ENCODE data around the gene NEDD8.
A peak's percentile ranks its signal among the peaks of the same experiment; 100 is the strongest.
"Not testable (repeated sequence)": the region's sequence is repeated elsewhere in the genome, so short reads cannot be mapped to it uniquely, and the experiment has no call there.

Gene NEDD8

DNA sequence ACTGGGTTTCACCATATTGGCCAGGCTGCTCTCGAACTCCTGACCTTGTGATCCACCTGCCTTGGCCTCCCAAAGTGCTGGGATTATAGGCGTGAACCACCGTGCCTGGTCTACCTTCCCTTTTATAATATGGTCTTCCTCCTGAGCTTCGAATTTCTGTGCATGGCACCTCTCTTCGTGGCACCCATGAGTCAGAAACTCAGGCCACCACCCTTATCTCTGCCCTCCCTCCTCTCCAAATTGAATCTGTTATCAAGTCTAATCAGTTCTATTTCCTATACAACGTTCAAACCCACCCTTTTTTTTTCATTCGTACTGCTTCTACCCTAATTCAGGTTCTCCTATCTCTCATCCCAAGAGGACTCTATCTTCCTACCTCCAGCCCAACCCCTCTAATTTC, 15.3 kb upstream of the NEDD8 start:
- DNase-seq (ENCODE audit: low spot score) = peak; percentile 31

GRCh38 chr14:24246765-24247212, 14.6 kb upstream of the NEDD8 start:
- DNase-seq (ENCODE audit: low spot score) = peak; percentile 72

- not testable (repeated sequence) for DNase-seq (ENCODE audit: low spot score)
Observed at GRCh38 chr14:24245350-24245749, 13.2 kb upstream of the NEDD8 start.

- no peak for DNase-seq (ENCODE audit: low spot score)
Observed at GRCh38 chr14:24243336-24243836, 11.2 kb upstream of the NEDD8 start.

- DNase-seq (ENCODE audit: low spot score) = peak; percentile 91
Observed at GRCh38 chr14:24241829-24242443, 9.8 kb upstream of the NEDD8 start.

DNA sequence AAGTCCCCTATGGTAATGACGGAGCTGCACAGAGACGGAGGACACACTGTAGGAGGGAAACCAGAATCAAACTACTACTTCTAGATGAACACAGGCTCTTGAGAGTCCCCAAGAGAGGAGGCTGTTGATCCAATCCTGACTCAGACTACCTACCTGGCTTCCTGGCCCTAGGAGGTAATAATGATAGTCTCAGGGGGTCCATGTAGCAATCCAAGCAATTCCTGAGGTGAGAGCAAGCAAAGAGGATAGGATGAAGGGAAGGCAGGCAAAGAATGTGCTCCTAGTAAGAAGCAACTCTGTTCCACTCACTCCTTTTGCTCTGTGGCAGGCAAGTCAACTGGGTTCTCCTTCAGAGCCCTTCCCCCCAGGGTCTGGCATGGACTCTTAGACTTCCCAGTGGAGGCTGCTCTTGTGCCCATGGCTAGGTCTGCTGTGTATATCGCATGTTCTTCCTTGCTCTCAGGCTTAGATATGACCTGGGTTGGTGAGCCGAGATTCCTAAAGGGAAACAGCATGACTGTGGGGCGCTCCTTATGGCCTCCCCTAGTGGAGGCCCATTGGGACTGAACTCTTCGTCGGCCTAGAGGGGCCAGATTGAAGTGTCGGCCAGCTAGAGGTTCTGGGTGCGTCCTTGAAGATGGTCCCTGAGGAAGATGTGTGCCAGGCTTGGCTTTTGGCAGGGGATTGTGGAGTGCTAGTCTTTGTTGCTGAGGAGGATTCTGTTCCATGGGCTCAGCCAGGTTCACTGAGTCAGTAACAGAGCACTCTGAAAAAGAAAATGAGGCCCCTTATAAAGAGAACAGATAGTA, 8.1 kb upstream of the NEDD8 start:
- DNase-seq (ENCODE audit: low spot score) = no peak

- DNase-seq (ENCODE audit: low spot score) = no peak
Observed at GRCh38 chr14:24238527-24239037, 6.4 kb upstream of the NEDD8 start.

DNA sequence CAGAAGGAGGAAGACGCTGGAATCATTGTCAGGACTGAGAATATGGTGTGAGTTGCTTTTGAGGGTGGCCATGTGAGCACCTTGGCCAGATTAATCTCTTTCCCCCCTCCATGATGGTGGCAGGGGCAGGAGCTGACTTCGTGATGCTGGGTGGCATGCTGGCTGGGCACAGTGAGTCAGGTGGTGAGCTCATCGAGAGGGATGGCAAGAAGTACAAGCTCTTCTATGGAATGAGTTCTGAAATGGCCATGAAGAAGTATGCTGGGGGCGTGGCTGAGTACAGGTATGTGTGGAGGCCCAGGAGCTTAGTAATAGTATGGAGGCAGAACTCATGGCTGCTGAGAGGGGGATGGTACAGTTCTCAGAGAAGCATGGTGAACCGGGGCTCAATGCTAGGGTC, 6.0 kb upstream of the NEDD8 start:
- DNase-seq (ENCODE audit: low spot score) = no peak

DNA sequence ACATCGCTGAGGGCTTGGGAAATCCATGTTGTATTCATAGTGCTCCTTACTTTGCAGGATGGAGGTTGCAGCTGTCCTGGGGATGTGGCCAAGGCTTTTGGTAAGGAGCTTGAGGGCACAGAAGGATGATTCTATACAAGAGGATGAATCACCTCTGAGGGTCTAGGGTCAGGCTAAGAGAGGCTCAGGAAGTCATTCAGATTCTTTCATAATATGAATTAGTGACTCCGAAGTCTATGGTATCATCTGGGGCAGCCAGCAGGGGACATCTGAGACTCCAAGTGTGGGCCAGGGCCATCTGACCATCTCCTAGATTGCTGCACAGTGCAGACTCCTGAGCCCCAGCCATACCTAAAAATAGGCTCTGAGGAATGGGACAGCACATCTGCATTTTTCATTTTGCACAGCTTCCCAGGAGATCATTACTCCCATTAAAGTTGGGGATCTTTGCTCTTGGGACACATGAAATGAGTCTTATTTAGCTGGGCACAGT, 5.3 kb upstream of the NEDD8 start:
- no peak for DNase-seq (ENCODE audit: low spot score)

GRCh38 chr14:24236689-24237462, 4.7 kb upstream of the NEDD8 start:
- no peak for DNase-seq (ENCODE audit: low spot score)

GRCh38 chr14:24235804-24236688, 3.9 kb upstream of the NEDD8 start:
- DNase-seq (ENCODE audit: low spot score) = no peak

- no peak for DNase-seq (ENCODE audit: low spot score)
Observed at GRCh38 chr14:24234095-24235005, 2.2 kb upstream of the NEDD8 start.

- DNase-seq (ENCODE audit: low spot score) = no peak
Observed at GRCh38 chr14:24233538-24233866, 1.3 kb upstream of the NEDD8 start.

GRCh38 chr14:24232645-24233537, 724 bp upstream of the NEDD8 start, which contains the start of gene GMPR2:
Gene GMPR2, plus strand, starts transcription at chr14:24232929. Its CDS starts 325 bp downstream, at chr14:24233254.
- no peak for DNase-seq (ENCODE audit: low spot score)

DNA sequence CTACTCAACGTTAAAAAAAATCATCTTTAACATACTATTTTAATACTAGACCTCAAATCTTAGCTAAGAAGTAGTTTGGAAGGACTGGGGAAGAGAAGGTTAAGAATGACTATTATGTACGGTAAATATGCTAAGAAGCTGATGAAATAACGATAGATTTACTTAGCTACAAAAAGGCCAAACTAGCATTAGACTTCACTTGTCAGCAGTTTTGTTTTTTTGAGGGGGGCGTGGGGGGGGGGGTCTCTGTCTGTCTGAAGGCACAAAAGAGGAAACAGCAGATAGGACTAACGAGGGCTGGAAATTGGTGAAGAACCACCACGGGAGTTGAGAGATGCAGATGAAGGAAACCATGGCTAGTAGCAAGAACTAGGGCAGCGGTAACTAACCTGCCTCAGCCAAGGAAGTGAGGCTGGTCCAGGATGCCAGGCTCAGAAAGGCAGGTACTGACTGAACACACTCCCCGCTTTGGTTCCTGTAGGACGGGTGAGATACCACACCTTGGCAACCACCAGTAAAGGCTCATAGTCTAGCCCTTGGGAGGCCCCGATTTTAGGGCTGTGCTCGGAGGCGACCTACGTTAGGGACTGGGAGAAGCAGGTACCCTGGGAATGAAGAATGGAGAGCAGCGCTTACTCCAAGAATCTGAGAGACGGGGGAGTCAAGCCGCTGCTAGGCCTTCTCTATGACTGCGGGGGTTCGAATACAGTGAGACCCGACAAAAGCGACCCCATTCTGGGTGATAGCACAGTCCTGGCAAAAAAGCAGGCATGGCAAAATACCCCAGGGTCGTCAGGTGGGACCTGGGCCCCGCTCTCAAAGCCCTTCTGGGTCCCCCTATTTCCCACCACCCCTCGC, 675 bp downstream of the NEDD8 start:
- DNase-seq (ENCODE audit: low spot score) = no peak

DNA sequence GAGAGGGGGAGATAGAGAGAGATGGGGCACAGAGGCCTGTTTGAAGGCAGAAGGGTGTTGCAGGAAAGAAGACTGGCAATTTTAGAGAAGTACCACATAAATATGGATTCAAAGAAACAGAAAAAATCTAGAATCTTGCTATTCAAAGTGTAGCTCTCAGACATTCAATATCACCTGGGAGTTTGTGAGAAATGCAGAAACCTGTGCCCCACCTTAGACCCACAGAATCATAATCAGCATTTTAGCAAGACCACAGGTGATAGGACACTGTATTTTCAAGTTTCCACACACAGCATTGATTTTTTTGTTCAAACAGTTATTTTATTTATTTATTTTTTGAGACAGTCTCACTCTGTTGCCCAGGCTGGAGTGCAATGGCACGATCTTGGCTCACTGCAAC, 3.3 kb downstream of the NEDD8 start:
- no peak for DNase-seq (ENCODE audit: low spot score)

GRCh38 chr14:24226473-24226872, 5.7 kb downstream of the NEDD8 start:
- no peak for DNase-seq (ENCODE audit: low spot score)

- DNase-seq (ENCODE audit: low spot score) = no peak
Observed at GRCh38 chr14:24224618-24225071, 7.5 kb downstream of the NEDD8 start.
